Measurements from ENCODE around the gene CBX7. TPM values are rescaled to one million over a fixed set of nuclear protein-coding genes. Genes with fewer than 3 reads are reported as not detected.

Gene CBX7
- total and polyA plus RNA-seq, 2 donors (not counting 3 experiments of a cell fraction or from before 2014, with no cell fraction given) = 3.4 to 7.1 TPM

DNA sequence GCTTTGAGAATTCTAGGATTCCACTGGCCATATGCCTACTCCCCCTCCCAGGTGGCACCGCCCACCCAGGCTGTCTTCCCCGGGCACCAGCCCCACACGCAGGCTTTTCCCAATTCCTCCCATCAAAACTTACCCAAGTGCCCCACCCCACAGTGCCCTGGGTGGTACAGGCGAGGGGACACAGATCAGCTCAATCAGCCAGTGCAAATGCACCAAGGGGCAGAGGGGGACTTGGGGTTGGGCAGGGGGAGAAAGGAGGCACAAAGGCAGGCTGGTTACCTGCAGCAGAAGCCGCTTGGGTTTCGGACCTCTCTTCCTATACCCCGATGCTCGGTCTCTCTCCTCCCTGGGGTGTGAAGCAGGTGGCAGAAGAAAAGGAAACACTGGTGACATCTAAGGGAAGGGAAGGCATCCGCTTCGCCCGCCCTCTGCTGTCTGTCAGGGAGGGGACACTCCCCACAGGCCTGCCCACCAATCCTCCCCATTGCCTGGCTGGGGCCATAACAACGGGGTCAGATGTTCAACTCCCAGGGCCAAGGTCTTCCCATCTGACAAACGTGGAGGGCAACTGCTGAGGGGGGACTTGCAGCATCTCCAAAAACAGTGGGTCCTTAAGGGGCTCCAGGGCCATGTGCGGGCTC, 14.0 kb downstream of the CBX7 start:
- DNase-seq (ENCODE audit: low read depth, low spot score) (no peak), FAIRE-seq (no peak)
- no peak overlapping the region for H3K4me3 ChIP-seq (replicated peaks in 1 of 3; ENCODE audit: insufficient read depth in 1 of 3, low read depth in 1 of 3, low read length in 3 of 3)
- H3K79me2 ChIP-seq (ENCODE audit: control insufficient read depth, insufficient read depth, low read length) = no peaks in the 10 kb centered on the region
- no peak overlapping the region for H3K27ac ChIP-seq (ENCODE audit: insufficient read depth, low read depth, low read length)
- BruUV-seq (replicated peaks) = no TSS peak
- H3K4me2 ChIP-seq (ENCODE audit: insufficient read depth, low read length) = no peak overlapping the region
- no peaks in the 10 kb centered on the region for H3K36me3 ChIP-seq (ENCODE audit: control insufficient read depth in 2 of 2, extremely low read depth in 1 of 2, insufficient read depth in 2 of 2, low read length in 2 of 2)
- no peak for TF ChIP-seq GATA2 (IDR thresholded peaks at IDR 0.05; ENCODE audit: insufficient read depth, insufficient read length, low read depth, low read length)
- no peak for TF ChIP-seq FOS (IDR thresholded peaks at IDR 0.05; ENCODE audit: borderline replicate concordance, insufficient read depth, low read length)
- TF ChIP-seq CTCF (IDR thresholded peaks at IDR 0.05; ENCODE audit: extremely low read depth in 1 of 2, insufficient read depth in 1 of 2, low read depth in 1 of 2, low read length in 2 of 2) = no peak
- TF ChIP-seq, protein P1, sequence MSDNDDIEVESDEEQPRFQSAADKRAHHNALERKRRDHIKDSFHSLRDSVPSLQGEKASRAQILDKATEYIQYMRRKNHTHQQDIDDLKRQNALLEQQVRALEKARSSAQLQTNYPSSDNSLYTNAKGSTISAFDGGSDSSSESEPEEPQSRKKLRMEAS (IDR thresholded peaks at IDR 0.05; ENCODE audit: insufficient read depth, insufficient read length) = no peak
- TF ChIP-seq POLR2A (IDR thresholded peaks at IDR 0.05; ENCODE audit: low read depth, low read length) = no peak
- no peak for TF ChIP-seq MYC (IDR thresholded peaks at IDR 0.05; ENCODE audit: low read depth, low read length)
- TF ChIP-seq POLR2AphosphoS5 (IDR thresholded peaks at IDR 0.05; ENCODE audit: insufficient read depth, low read depth, low read length) = no peak
- TF ChIP-seq JUN (IDR thresholded peaks at IDR 0.05; ENCODE audit: borderline replicate concordance, insufficient read depth, insufficient read length, low read depth) = no peak
- no peak for TF ChIP-seq EZH2 (IDR thresholded peaks at IDR 0.05; ENCODE audit: borderline replicate concordance, low read depth, low read length, severe bottlenecking)
- H4K20me1 ChIP-seq (replicated peaks; ENCODE audit: control insufficient read depth, extremely low read depth, insufficient read depth, low read length) = no peaks in the 10 kb centered on the region
- H3K4me1 ChIP-seq (ENCODE audit: control insufficient read depth, extremely low read depth, insufficient read depth, low read length) = no peaks in the 10 kb centered on the region
- H2AFZ ChIP-seq (ENCODE audit: low read depth, low read length) = no peak overlapping the region
- POLR2A ChIA-PET = no interaction called here
- CTCF ChIA-PET = no interaction called here
- H3K9ac ChIP-seq (replicated peaks; ENCODE audit: extremely low read depth, insufficient read depth, low read length) = no peak overlapping the region
- H3K27me3 ChIP-seq (ENCODE audit: control insufficient read depth in 2 of 2, insufficient read depth in 2 of 2, low read length in 2 of 2) = no peaks in the 10 kb centered on the region
- no peaks in the 10 kb centered on the region for H3K9me1 ChIP-seq (replicated peaks; ENCODE audit: control insufficient read depth, extremely low read depth, insufficient read depth, low read length)
- dilution Hi-C loops (cut with MboI; ENCODE audit: extremely low pct_ligation_motif_present, low sequenced_read_pairs) = no loop called here
- H3K9me3 ChIP-seq (replicated peaks; ENCODE audit: control insufficient read depth, insufficient read depth, low read length) = no peaks in the 10 kb centered on the region
- intact Hi-C loops (cut with micrococcal nuclease) = no loop called here

Measured in endothelial cell of umbilical vein (primary cell).